Activated naive CD4-positive, alpha-beta T cell treated with anti-CD3 and anti-CD28 coated beads, Interleukin-2, amount 50 U/mL, for 24 hours (primary cell): ENCODE measurements around the gene BMPR1B.
A peak's percentile ranks its signal among the peaks of the same experiment; 100 is the strongest.
"Not testable (repeated sequence)": the region's sequence is repeated elsewhere in the genome, so short reads cannot be mapped to it uniquely, and the experiment has no call there.

Source experiments
- H3K27ac Mint-ChIP-seq: one replicate; pipeline ENCODE4 v1.8.0; 2021; ENCODE audit warnings: mild to moderate bottlenecking, mixed read lengths
- H3K27me3 Mint-ChIP-seq: one replicate; pipeline ENCODE4 v1.8.0; 2021; ENCODE audit warnings: mixed read lengths
- H3K36me3 Mint-ChIP-seq: one replicate; pipeline ENCODE4 v1.8.0; 2021; ENCODE audit warnings: mixed read lengths
- H3K4me1 Mint-ChIP-seq: one replicate; pipeline ENCODE4 v1.8.0; 2021; ENCODE audit warnings: mixed read lengths
- H3K4me3 Mint-ChIP-seq: one replicate; pipeline ENCODE4 v1.8.0; 2021; ENCODE audit warnings: mild to moderate bottlenecking, mixed read lengths
- H3K9me3 Mint-ChIP-seq: one replicate; pipeline ENCODE4 v1.8.0; 2021; ENCODE audit warnings: mixed read lengths

Gene BMPR1B

GRCh38 chr4:95027905-95028618 is 270.3 kb downstream of the BMPR1B start:
- H3K4me1 Mint-ChIP-seq: no peaks in the 10 kb centered on the region
- no peaks in the 10 kb centered on the region for H3K36me3 Mint-ChIP-seq
- no peak overlapping the region for H3K27ac Mint-ChIP-seq
- no peaks in the 10 kb centered on the region for H3K27me3 Mint-ChIP-seq
- H3K4me3 Mint-ChIP-seq: no peak overlapping the region
- H3K9me3 Mint-ChIP-seq: no peaks in the 10 kb centered on the region

DNA sequence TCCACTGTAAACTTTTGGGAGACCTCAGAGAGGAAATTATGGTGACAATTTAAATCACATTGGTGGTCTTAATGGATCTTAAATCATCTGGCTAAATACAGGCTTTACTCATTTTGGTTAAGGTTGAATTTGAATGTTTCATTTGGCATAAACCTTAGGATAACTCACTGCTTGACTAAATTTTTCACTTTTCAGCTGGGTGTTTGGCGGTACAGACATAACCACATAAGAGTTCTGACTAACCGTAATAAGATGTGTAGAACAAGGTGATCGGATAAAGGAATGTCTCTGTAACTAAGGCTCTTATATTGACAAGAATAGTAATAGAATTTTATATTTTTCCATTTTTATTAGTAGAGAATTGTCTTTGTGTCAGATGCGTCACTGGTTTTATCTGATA is 281.0 kb downstream of the BMPR1B start:
- Mint-ChIP-seq H3K4me3 (no peak overlapping the region), H3K27me3 (peaks cover 3% of the 10 kb centered on the region), H3K4me1 (no peaks in the 10 kb centered on the region), H3K36me3 (no peaks in the 10 kb centered on the region), H3K9me3 (peaks cover 11% of the 10 kb centered on the region), H3K27ac (no peak overlapping the region)

GRCh38 chr4:95044324-95044837 is 286.6 kb downstream of the BMPR1B start:
- Mint-ChIP-seq H3K9me3 (no peaks in the 10 kb centered on the region), H3K36me3 (no peaks in the 10 kb centered on the region), H3K27ac (no peak overlapping the region), H3K4me3 (no peak overlapping the region), H3K27me3 (no peaks in the 10 kb centered on the region), H3K4me1 (no peaks in the 10 kb centered on the region)

DNA sequence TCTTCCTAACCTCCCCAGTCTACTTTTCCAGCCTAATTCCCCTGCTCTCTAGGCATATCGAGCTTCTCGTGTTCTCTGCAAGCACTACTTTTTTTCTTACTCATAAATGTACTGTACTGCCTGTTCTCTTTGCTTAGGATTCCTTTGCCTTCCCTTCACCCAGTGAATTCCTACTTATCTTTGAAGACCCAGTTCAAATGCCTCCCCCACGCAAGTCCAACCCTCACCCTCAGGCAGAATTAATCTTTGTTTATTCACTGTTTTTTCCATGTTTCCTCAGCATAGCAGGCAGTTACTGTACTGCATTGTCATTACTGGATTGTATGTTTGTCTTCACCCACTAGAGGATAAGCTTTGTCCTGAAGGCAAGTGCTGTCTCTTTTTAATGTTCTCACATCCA is 287.7 kb downstream of the BMPR1B start:
- Mint-ChIP-seq H3K36me3 (no peaks in the 10 kb centered on the region), H3K27me3 (no peaks in the 10 kb centered on the region), H3K4me3 (no peak overlapping the region), H3K27ac (no peak overlapping the region), H3K4me1 (no peaks in the 10 kb centered on the region), H3K9me3 (no peaks in the 10 kb centered on the region)

DNA sequence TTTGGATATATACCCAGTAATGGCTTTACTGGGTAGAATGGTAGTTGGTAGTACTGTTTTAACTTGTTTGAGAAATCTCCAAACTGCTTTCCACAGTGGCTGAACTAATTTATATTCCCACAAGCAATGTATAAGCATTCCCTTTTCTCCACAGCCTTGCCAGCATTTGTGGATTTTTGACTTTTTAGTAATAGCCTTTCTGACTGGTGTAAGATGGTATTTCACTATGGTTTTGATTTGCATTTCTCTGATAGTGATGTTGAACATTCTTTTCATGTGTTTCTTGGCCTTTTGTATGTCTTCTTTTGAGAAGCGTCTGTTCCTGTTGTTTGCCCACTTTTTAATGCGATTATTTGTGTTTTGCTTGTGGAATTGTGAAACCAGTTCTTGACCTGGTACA is 290.5 kb downstream of the BMPR1B start:
- no peak overlapping the region for H3K27ac Mint-ChIP-seq
- H3K36me3 Mint-ChIP-seq: no peaks in the 10 kb centered on the region
- no peaks in the 10 kb centered on the region for H3K9me3 Mint-ChIP-seq
- no peak overlapping the region for H3K4me3 Mint-ChIP-seq
- H3K27me3 Mint-ChIP-seq: no peaks in the 10 kb centered on the region
- no peaks in the 10 kb centered on the region for H3K4me1 Mint-ChIP-seq

DNA sequence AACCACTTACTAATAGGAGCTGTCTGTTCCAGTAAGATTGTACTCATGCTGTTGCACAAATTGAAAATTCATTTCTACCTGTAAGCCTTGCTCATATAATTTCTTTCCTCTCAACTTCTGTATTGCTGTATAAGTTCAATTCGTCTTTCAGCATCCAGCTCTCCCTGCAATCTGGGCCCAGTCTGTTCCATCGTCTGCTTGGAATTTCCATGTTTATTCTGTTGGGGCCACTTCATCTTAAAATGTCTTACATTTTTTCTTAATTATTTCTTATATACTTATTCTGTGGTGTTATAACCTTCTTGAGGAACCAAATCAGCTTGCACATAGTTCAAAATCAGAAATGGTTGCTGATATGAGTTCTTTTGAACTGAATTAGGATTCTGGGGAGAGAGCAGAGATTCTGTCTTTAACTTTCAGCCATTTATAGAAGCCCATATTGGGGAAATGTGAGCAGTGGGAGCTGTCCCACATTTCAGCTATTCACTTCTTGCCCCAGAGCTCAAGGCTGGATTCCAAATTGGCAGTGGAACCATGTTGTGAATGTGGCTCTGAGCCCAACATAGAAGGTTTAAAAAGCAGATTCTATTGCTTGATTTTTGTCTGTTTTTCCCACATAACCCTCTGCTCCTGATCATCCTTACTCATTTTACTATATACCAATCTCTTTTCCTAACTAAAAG is 291.9 kb downstream of the BMPR1B start:
- no peak overlapping the region for H3K27ac Mint-ChIP-seq
- H3K9me3 Mint-ChIP-seq: no peaks in the 10 kb centered on the region
- no peaks in the 10 kb centered on the region for H3K36me3 Mint-ChIP-seq
- H3K4me3 Mint-ChIP-seq: no peak overlapping the region
- no peaks in the 10 kb centered on the region for H3K4me1 Mint-ChIP-seq
- no peaks in the 10 kb centered on the region for H3K27me3 Mint-ChIP-seq

DNA sequence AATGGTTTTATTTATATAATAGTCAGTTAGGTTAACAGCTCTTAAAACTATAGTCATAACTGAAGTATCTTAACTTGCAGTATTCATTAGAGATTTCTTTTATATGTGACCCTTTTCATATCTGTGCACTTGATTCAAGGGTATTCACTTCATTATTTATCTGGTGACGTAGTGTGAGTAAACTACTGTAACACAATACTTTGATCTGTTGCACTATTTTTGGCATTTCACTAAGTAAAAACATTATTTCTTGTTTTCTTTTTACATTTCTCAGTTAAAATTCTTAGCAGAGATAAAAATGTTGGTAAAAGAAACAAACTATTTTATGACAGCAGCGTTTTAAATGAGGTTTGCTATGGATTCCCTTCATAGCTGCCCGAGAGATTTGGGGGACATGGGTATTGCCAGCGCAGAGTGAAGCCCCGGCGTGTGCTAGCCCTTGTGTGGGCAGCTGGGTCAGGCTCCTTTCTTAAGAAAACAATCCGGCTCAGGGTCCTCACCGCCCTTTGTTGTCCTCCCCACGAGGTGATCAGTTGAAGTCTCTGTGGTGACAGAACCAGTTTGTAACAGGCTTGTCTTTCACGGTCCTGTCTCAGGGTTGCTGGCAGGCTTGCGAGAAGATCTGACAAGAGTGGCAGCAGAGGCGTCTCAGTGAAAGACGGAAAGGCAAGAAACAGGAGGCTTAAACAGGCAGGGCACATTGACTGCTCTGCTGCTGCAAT is 293.4 kb downstream of the BMPR1B start:
- Mint-ChIP-seq H3K9me3 (no peaks in the 10 kb centered on the region), H3K27me3 (no peaks in the 10 kb centered on the region), H3K36me3 (no peaks in the 10 kb centered on the region), H3K4me3 (no peak overlapping the region), H3K27ac (no peak overlapping the region), H3K4me1 (no peaks in the 10 kb centered on the region)

- H3K27me3 Mint-ChIP-seq: no peaks in the 10 kb centered on the region
Observed at GRCh38 chr4:95051702-95052020, 293.9 kb downstream of the BMPR1B start.

DNA sequence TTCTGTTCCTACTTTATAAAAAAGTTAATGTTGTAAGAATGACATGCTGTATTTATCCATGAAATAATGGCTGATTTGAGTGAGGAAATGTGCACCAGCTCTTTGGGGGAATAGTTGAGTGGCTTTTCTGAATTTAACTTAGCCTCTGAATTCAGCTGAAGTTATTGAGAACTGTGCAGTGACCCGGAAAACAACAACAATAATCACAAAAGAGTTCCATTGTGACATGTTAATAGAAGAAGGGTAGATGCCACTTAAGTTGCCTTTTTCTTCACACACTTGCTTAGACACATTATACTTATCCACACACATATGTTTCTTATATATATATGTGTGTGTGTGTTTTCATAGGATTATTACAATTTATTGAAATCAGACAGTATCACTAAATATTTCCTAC is 301.2 kb downstream of the BMPR1B start:
- Mint-ChIP-seq H3K36me3 (no peaks in the 10 kb centered on the region), H3K27me3 (no peaks in the 10 kb centered on the region), H3K4me1 (no peaks in the 10 kb centered on the region), H3K27ac (no peak overlapping the region), H3K4me3 (no peak overlapping the region), H3K9me3 (no peaks in the 10 kb centered on the region)

More at GRCh38 chr4:95051702-95052020, 293.9 kb downstream of the BMPR1B start:
- Mint-ChIP-seq H3K9me3 (no peaks in the 10 kb centered on the region), H3K4me1 (no peaks in the 10 kb centered on the region), H3K36me3 (no peaks in the 10 kb centered on the region), H3K4me3 (no peak overlapping the region), H3K27ac (no peak overlapping the region)

DNA sequence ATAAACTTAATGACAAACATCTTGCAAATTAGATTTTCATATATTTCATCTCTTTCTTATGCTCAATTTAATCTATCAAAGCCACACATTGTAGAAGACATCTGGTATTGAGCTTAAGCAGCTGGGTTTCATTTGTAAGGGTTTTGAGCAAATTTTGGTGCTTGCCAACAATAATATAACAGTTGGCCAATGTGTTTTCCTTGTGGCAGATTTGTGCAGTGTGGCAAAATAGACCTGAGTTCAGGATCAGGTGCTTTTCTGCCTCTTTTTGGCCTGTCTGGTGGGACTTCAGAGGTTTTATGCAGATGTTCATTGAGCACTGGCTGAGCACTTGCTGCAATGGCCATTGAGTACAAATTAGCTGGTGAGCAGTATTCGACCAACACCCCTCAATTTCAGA is 301.9 kb downstream of the BMPR1B start:
- no peak overlapping the region for H3K27ac Mint-ChIP-seq
- H3K9me3 Mint-ChIP-seq: no peaks in the 10 kb centered on the region
- no peaks in the 10 kb centered on the region for H3K27me3 Mint-ChIP-seq
- H3K4me1 Mint-ChIP-seq: no peaks in the 10 kb centered on the region
- H3K36me3 Mint-ChIP-seq: no peaks in the 10 kb centered on the region
- H3K4me3 Mint-ChIP-seq: no peak overlapping the region

GRCh38 chr4:95061220-95061619 is 303.5 kb downstream of the BMPR1B start:
- H3K4me3 Mint-ChIP-seq: no peak overlapping the region
- H3K9me3 Mint-ChIP-seq: no peaks in the 10 kb centered on the region
- H3K4me1 Mint-ChIP-seq: no peaks in the 10 kb centered on the region
- H3K36me3 Mint-ChIP-seq: no peaks in the 10 kb centered on the region
- H3K27me3 Mint-ChIP-seq: no peaks in the 10 kb centered on the region
- no peak overlapping the region for H3K27ac Mint-ChIP-seq

DNA sequence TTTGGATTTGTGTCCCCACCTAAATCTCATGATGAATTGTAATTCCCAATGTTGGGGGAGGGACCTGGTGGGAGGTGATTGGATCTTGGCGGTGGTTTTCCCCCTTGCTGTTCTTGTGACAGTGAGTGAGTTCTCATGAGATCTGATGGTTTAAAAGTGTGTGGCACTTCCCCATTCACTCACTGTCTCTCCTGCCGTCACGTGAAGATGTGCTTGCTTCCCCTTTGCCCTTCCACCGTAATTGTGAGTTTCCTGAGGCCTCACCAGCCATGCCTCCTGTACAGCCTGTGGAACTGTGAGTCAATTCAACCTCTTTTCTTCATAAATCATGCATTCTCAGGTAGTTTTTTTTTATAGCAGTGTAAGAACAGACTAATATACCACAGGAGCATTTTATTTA is 304.0 kb downstream of the BMPR1B start:
- not testable (repeated sequence) for H3K27me3 Mint-ChIP-seq, H3K36me3 Mint-ChIP-seq, H3K4me3 Mint-ChIP-seq, H3K27ac Mint-ChIP-seq, H3K4me1 Mint-ChIP-seq, H3K9me3 Mint-ChIP-seq

DNA sequence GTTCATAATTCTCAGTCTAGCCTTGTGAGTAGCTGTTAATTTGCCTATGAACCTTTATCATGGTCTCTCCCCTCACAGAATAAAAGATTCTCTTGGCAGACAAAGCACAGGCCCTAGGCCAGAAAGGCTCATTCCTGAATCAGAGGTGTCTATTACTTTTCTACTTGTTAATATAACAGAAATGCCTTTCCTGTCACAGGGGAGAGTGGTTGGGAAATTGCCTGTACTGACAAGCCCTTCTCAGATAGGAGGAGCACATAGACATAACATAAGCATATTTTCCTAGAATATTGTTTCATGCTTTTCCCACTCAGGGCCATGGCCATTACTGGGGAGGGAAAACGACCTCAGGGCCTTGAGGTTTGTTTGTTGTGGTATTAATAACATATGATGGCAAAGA is 308.3 kb downstream of the BMPR1B start:
- Mint-ChIP-seq H3K27me3 (no peaks in the 10 kb centered on the region), H3K9me3 (no peaks in the 10 kb centered on the region), H3K27ac (no peak overlapping the region), H3K4me1 (peaks cover 4% of the 10 kb centered on the region), H3K4me3 (no peak overlapping the region), H3K36me3 (no peaks in the 10 kb centered on the region)

DNA sequence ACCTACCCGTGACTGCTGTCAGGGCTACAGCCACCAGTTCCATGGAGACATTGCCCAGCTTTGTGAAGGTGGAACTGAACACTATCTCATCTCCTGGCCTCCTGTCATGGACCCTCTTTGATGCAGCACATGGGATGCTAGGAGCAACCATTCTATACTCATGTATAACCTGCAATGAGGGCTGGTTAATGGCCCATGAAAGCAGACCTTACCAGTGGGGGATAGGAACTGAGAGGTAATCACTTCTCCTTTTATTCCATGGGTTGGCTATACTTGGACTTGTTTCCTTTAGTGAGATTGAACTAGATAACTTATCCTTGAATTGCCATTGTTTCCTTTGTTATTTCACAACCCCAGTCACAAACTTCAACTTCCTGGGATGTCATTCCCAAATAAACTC is 310.6 kb downstream of the BMPR1B start:
- H3K27me3 Mint-ChIP-seq: no peaks in the 10 kb centered on the region
- no peaks in the 10 kb centered on the region for H3K9me3 Mint-ChIP-seq
- H3K36me3 Mint-ChIP-seq: no peaks in the 10 kb centered on the region
- no peak overlapping the region for H3K4me3 Mint-ChIP-seq
- H3K4me1 Mint-ChIP-seq: peaks cover 4% of the 10 kb centered on the region
- no peak overlapping the region for H3K27ac Mint-ChIP-seq

- no peaks in the 10 kb centered on the region for H3K27me3 Mint-ChIP-seq
- H3K27ac Mint-ChIP-seq: peak overlapping the region; percentile 13
- no peak overlapping the region for H3K4me3 Mint-ChIP-seq
- peaks cover 4% of the 10 kb centered on the region for H3K4me1 Mint-ChIP-seq
- H3K36me3 Mint-ChIP-seq: no peaks in the 10 kb centered on the region
- no peaks in the 10 kb centered on the region for H3K9me3 Mint-ChIP-seq
Observed at GRCh38 chr4:95068818-95069478, 311.2 kb downstream of the BMPR1B start.

DNA sequence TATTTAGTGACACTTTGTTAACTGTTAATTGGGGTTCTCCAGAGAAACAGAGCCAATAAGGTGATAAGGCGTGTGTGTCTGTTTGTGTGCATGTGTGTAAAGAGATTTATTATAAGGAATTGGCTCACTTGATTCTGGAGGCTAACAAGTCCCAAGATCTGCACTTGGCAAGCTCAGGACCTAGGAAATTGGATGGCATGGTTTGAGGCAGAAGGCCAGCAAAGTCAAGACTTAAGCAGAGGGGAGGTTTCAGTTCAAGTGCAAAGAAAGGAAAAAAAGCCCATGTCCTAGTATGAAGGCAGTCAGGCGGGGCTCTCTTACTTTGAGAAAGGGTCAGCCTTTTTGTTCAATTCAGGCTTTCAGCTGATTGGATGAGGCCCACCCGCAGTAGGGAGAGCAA is 314.1 kb downstream of the BMPR1B start:
- Mint-ChIP-seq H3K4me1 (peaks cover 4% of the 10 kb centered on the region), H3K27ac (no peak overlapping the region), H3K27me3 (no peaks in the 10 kb centered on the region), H3K36me3 (no peaks in the 10 kb centered on the region), H3K4me3 (no peak overlapping the region), H3K9me3 (no peaks in the 10 kb centered on the region)
